Measurements from ENCODE around the gene FSTL4. TPM values are rescaled to one million over a fixed set of nuclear protein-coding genes. Genes with fewer than 3 reads are reported as not detected.

Gene FSTL4
- total RNA-seq, 4 donors from 2014 or later, result 0.41 TPM; not detected in 3

DNA sequence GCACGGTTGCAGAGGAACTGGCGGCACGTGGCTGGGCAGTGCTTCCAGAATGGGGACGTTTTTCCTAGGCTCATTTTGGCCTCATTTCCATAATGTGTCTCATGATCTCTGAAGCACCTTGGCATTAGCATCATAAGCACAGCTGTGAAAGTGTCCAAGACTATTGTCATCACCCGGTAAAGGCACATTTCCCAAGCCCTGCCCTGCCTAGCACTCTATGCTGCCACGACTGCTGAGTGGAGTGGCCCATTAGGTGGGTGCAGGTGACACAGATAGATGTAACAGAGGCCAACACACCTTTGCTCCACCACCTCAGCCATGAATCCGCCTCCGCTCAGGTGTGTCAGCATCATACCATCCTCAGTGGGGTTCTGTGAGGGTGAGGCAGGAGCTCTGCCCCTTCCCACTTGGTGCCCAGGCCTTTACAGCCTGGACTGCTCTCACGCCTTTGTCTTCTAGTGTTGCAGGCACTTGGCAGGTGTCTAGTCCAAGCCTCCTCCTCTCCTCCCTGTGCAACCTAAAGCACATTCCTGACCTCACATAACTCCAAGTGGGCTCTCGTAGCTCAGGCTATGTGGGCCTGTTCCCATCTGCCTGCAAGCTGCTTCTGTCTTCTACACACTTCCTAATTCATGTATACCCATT lies 213.0 kb downstream of the FSTL4 start:
- TF ChIP-seq CTCF (IDR thresholded peaks at IDR 0.05), result no peak
- TF ChIP-seq POLR2A (IDR thresholded peaks at IDR 0.05), result no peak
- DNase-seq, result no peak

DNA sequence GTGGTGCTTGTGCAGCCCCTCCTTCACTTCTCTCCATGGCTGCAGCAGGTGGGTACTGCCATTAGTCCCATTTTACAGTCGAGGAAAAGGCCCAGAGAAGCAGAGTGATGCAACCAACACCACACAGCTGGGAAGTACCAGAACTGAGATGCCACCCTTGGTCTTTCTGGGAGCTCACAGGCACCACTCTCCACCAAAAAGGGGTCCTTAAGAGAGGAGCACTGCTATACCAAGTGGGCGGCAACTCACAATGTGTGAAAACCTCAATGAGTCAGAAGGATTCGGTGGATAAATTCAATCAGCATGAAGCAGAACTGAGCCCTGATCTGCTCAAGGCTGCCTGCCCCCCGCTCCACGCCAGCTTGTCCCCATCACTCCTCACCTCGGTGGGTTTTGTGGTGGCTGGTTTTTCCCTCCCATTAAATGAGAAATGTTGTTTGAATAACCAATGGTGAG lies 213.7 kb downstream of the FSTL4 start:
- Histone ChIP-seq H3K9me3 (no peaks in the 10 kb centered on the region), H3K36me3 (no peaks in the 10 kb centered on the region), H3K27ac (no peak overlapping the region), H3K4me3 (no peak overlapping the region), H3K27me3 (no peaks in the 10 kb centered on the region), H3K4me1 (no peaks in the 10 kb centered on the region)
- no peak for DNase-seq
- intact Hi-C loops (cut with DNase I; ENCODE audit: low total_unique reads), result no loop called here
- TF ChIP-seq CTCF (IDR thresholded peaks at IDR 0.05) (no peak), POLR2A (IDR thresholded peaks at IDR 0.05) (no peak)

More for the DNA sequence above, 213.0 kb downstream of the FSTL4 start:
- Histone ChIP-seq H3K4me1 (no peaks in the 10 kb centered on the region), H3K27me3 (no peaks in the 10 kb centered on the region), H3K4me3 (no peak overlapping the region), H3K27ac (no peak overlapping the region), H3K36me3 (no peaks in the 10 kb centered on the region), H3K9me3 (no peaks in the 10 kb centered on the region)
- intact Hi-C loops (cut with DNase I; ENCODE audit: low total_unique reads), result no loop called here

GRCh38 chr5:133397990-133398645 lies 214.2 kb downstream of the FSTL4 start:
- DNase-seq, result no peak
- Histone ChIP-seq H3K27ac (no peak overlapping the region), H3K4me3 (no peak overlapping the region), H3K9me3 (no peaks in the 10 kb centered on the region), H3K4me1 (no peaks in the 10 kb centered on the region), H3K27me3 (no peaks in the 10 kb centered on the region), H3K36me3 (no peaks in the 10 kb centered on the region)
- no peak for TF ChIP-seq POLR2A (IDR thresholded peaks at IDR 0.05)
- intact Hi-C loops (cut with DNase I; ENCODE audit: low total_unique reads), result no loop called here

DNA sequence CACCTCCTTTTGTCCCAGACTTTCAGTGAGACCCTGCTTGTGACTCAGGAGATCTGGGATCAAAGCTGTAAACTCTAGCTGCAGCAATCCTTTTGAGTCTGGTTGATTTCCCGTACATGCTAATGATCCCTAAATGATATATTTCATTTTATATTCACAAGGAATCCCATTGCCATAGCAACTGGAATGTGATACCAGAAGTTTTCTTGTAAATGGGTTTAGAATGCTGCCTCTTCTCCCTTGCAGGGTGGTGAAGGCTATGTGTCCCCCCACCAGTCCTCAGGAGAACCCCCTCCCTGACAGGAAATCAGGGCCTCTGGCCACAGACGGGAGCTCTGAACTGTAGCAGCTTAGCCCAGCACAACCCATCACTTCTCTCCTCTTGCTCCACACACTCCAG lies 215.0 kb downstream of the FSTL4 start:
- no peaks in the 10 kb centered on the region for H3K27me3 ChIP-seq
- H3K4me1 ChIP-seq, result no peaks in the 10 kb centered on the region
- intact Hi-C loops (cut with DNase I; ENCODE audit: low total_unique reads), result no loop called here
- DNase-seq, result no peak
- H3K9me3 ChIP-seq, result no peaks in the 10 kb centered on the region
- TF ChIP-seq POLR2A (IDR thresholded peaks at IDR 0.05) (no peak), CTCF (IDR thresholded peaks at IDR 0.05) (no peak)
- no peaks in the 10 kb centered on the region for H3K36me3 ChIP-seq
- H3K27ac ChIP-seq, result no peak overlapping the region
- no peak overlapping the region for H3K4me3 ChIP-seq

DNA sequence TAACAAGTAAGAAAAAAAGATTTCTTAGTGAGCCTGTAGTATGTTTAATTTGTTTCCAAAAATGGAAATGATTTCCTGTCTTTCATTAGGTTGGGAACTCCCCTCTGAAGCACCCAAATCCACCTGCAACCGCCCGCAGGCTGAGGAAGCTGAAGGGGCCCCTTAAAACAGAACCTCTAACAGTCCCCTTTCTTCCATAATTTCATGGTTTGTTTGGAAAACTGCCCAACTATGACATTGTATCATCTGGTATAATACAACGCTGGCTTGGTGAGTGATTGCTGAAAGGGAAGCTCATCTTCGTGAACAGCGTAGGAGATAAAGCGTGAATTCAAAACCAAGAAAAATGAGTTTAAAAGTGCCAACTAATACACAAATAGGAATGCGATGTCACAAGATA lies 215.5 kb downstream of the FSTL4 start:
- Histone ChIP-seq H3K27ac (no peak overlapping the region), H3K4me3 (no peak overlapping the region), H3K27me3 (no peaks in the 10 kb centered on the region), H3K4me1 (no peaks in the 10 kb centered on the region), H3K36me3 (no peaks in the 10 kb centered on the region), H3K9me3 (no peaks in the 10 kb centered on the region)
- TF ChIP-seq CTCF (IDR thresholded peaks at IDR 0.05) (no peak), POLR2A (IDR thresholded peaks at IDR 0.05) (no peak)
- no peak for DNase-seq
- intact Hi-C loops (cut with DNase I; ENCODE audit: low total_unique reads), result no loop called here

Measured in uterus (tissue), 4 donors.